HUES64 (cell line): ENCODE data around the gene ITGB1.
A peak's percentile ranks its signal among the peaks of the same experiment; 100 is the strongest.

Experiments used
- H3K27ac ChIP-seq: 2 replicates; pipeline ENCODE4 v1.7.0; 2013; ENCODE audit warnings: low read depth, low read length, inconsistent platforms
- H3K27me3 ChIP-seq: 2 replicates; pipeline ENCODE4 v1.6.1; 2013; ENCODE audit warnings: mild to moderate bottlenecking, low read length; ENCODE audit not compliant: insufficient read depth
- H3K36me3 ChIP-seq: 2 replicates; pipeline ENCODE4 v1.6.1; 2013; ENCODE audit warnings: mild to moderate bottlenecking, low read length; ENCODE audit not compliant: insufficient read depth
- H3K4me1 ChIP-seq: 2 replicates; pipeline ENCODE4 v1.6.1; 2013; ENCODE audit warnings: mild to moderate bottlenecking, low read length, moderate library complexity; ENCODE audit not compliant: insufficient read depth
- H3K4me3 ChIP-seq: 2 replicates; pipeline ENCODE4 v1.5.1; 2013; ENCODE audit warnings: mild to moderate bottlenecking, low read length, moderate library complexity
- H3K9ac ChIP-seq: 2 replicates; pipeline ENCODE4 v1.6.1; 2013; ENCODE audit warnings: mild to moderate bottlenecking, low read depth, low read length
- H3K9me3 ChIP-seq: 2 replicates; pipeline ENCODE4 v1.6.1; 2013; ENCODE audit warnings: low read depth, low read length; ENCODE audit not compliant: insufficient read depth
- WGBS: fragments of 150-250, 120-280 bp; methylation state at CpG from one replicate; pipeline ENCODE4 v1.1.7; 2013; ENCODE audit warnings: missing lambda C conversion rate; 5-methylcytosine and 5-hydroxymethylcytosine counted together

Gene ITGB1

GRCh38 chr10:32988604-32989003, 30.6 kb upstream of the ITGB1 start:
- Histone ChIP-seq H3K9me3 (no peaks in the 10 kb centered on the region), H3K4me3 (no peak overlapping the region), H3K4me1 (peaks cover 15% of the 10 kb centered on the region; the same call in 1 of the 2 replicates), H3K27ac (no peak overlapping the region), H3K9ac (no peak overlapping the region), H3K36me3 (no peaks in the 10 kb centered on the region), H3K27me3 (no peaks in the 10 kb centered on the region)
- WGBS: no CpG with 5 or more reads among the region's 3 CpGs

GRCh38 chr10:32987172-32987571, 29.1 kb upstream of the ITGB1 start:
- Histone ChIP-seq H3K36me3 (no peaks in the 10 kb centered on the region), H3K4me1 (peaks cover 25% of the 10 kb centered on the region; the same call in 1 of the 2 replicates), H3K27ac (no peak overlapping the region), H3K9me3 (no peaks in the 10 kb centered on the region), H3K27me3 (no peaks in the 10 kb centered on the region), H3K4me3 (no peak overlapping the region), H3K9ac (no peak overlapping the region)
- WGBS: 97% methylated on average over 1 of the region's 1 CpG

GRCh38 chr10:32985775-32986350, 27.8 kb upstream of the ITGB1 start:
- H3K9me3 ChIP-seq: no peaks in the 10 kb centered on the region
- peak overlapping the region; percentile 20; the same call in 1 of the 2 replicates for H3K27ac ChIP-seq
- H3K9ac ChIP-seq: no peak overlapping the region
- WGBS: 77% methylated on average over 4 of the region's 4 CpGs
- H3K4me3 ChIP-seq: no peak overlapping the region
- no peaks in the 10 kb centered on the region for H3K27me3 ChIP-seq
- peaks cover 34% of the 10 kb centered on the region for H3K4me1 ChIP-seq
- H3K36me3 ChIP-seq: no peaks in the 10 kb centered on the region

- H3K27ac ChIP-seq: 0 out of 2 replicates have a peak overlapping the region, but pooled peaks have one; percentile 20
- H3K4me1 ChIP-seq: peaks cover 34% of the 10 kb centered on the region
- H3K27me3 ChIP-seq: no peaks in the 10 kb centered on the region
- H3K9ac ChIP-seq: no peak overlapping the region
- H3K4me3 ChIP-seq: no peak overlapping the region
- 86% methylated on average over 3 of the region's 4 CpGs for WGBS
- no peaks in the 10 kb centered on the region for H3K9me3 ChIP-seq
- H3K36me3 ChIP-seq: no peaks in the 10 kb centered on the region
Observed at GRCh38 chr10:32985341-32985764, 27.3 kb upstream of the ITGB1 start.

GRCh38 chr10:32984003-32984600, 26.1 kb upstream of the ITGB1 start:
- Histone ChIP-seq H3K4me3 (no peak overlapping the region), H3K27me3 (no peaks in the 10 kb centered on the region), H3K4me1 (peaks cover 34% of the 10 kb centered on the region), H3K9me3 (no peaks in the 10 kb centered on the region), H3K27ac (peak overlapping the region; percentile 37), H3K36me3 (no peaks in the 10 kb centered on the region), H3K9ac (no peak overlapping the region)
- 97% methylated on average over 4 of the region's 4 CpGs for WGBS

- H3K27ac ChIP-seq: peak overlapping the region; percentile 37
Observed at GRCh38 chr10:32982911-32983909, 25.2 kb upstream of the ITGB1 start.

GRCh38 chr10:32982293-32982709, 24.3 kb upstream of the ITGB1 start:
- no peak overlapping the region for H3K4me3 ChIP-seq
- H3K27me3 ChIP-seq: no peaks in the 10 kb centered on the region
- peaks cover 34% of the 10 kb centered on the region for H3K4me1 ChIP-seq
- H3K36me3 ChIP-seq: no peaks in the 10 kb centered on the region
- WGBS: 92% methylated on average over 9 of the region's 9 CpGs
- H3K27ac ChIP-seq: peak overlapping the region; percentile 52; the same call in 1 of the 2 replicates
- no peaks in the 10 kb centered on the region for H3K9me3 ChIP-seq
- H3K9ac ChIP-seq: no peak overlapping the region

More at GRCh38 chr10:32982911-32983909, 25.2 kb upstream of the ITGB1 start:
- 70% methylated on average over 4 of the region's 4 CpGs for WGBS
- H3K9ac ChIP-seq: no peak overlapping the region
- no peak overlapping the region for H3K4me3 ChIP-seq
- no peaks in the 10 kb centered on the region for H3K9me3 ChIP-seq
- no peaks in the 10 kb centered on the region for H3K36me3 ChIP-seq
- H3K4me1 ChIP-seq: peaks cover 34% of the 10 kb centered on the region
- no peaks in the 10 kb centered on the region for H3K27me3 ChIP-seq

- WGBS: 68% methylated on average over 4 of the region's 4 CpGs
- H3K36me3 ChIP-seq: no peaks in the 10 kb centered on the region
- H3K4me3 ChIP-seq: no peak overlapping the region
- H3K4me1 ChIP-seq: peaks cover 34% of the 10 kb centered on the region
- no peaks in the 10 kb centered on the region for H3K9me3 ChIP-seq
- no peaks in the 10 kb centered on the region for H3K27me3 ChIP-seq
- peak overlapping the region; percentile 52; the same call in 1 of the 2 replicates for H3K27ac ChIP-seq
- no peak overlapping the region for H3K9ac ChIP-seq
Observed at GRCh38 chr10:32981760-32982159, 23.7 kb upstream of the ITGB1 start.

GRCh38 chr10:32980558-32981468, 22.8 kb upstream of the ITGB1 start:
- no peaks in the 10 kb centered on the region for H3K27me3 ChIP-seq
- no peaks in the 10 kb centered on the region for H3K9me3 ChIP-seq
- H3K36me3 ChIP-seq: no peaks in the 10 kb centered on the region
- H3K9ac ChIP-seq: peak overlapping the region; percentile 69
- peaks cover 30% of the 10 kb centered on the region for H3K4me1 ChIP-seq
- H3K27ac ChIP-seq: peak overlapping the region; percentile 73
- WGBS: 25% methylated on average over 38 of the region's 38 CpGs
- H3K4me3 ChIP-seq: peak overlapping the region; percentile 64

GRCh38 chr10:32980242-32980557, 22.2 kb upstream of the ITGB1 start:
- Histone ChIP-seq H3K27ac (peak overlapping the region; percentile 73), H3K4me1 (peaks cover 24% of the 10 kb centered on the region), H3K4me3 (peak overlapping the region; percentile 64), H3K9me3 (no peaks in the 10 kb centered on the region), H3K9ac (peak overlapping the region; percentile 69), H3K27me3 (no peaks in the 10 kb centered on the region), H3K36me3 (no peaks in the 10 kb centered on the region)
- 9% methylated on average over 6 of the region's 6 CpGs for WGBS
